COLO829 (cell line): ENCODE data around the gene SETD6.
"Not testable (repeated sequence)": the region's sequence is repeated elsewhere in the genome, so short reads cannot be mapped to it uniquely, and the experiment has no call there.

Experiments used
- DNase-seq: peaks from one replicate; pipeline ENCODE4 v3.0.0; 2012; ENCODE audit warnings: low spot score

SETD6 gene

DNA sequence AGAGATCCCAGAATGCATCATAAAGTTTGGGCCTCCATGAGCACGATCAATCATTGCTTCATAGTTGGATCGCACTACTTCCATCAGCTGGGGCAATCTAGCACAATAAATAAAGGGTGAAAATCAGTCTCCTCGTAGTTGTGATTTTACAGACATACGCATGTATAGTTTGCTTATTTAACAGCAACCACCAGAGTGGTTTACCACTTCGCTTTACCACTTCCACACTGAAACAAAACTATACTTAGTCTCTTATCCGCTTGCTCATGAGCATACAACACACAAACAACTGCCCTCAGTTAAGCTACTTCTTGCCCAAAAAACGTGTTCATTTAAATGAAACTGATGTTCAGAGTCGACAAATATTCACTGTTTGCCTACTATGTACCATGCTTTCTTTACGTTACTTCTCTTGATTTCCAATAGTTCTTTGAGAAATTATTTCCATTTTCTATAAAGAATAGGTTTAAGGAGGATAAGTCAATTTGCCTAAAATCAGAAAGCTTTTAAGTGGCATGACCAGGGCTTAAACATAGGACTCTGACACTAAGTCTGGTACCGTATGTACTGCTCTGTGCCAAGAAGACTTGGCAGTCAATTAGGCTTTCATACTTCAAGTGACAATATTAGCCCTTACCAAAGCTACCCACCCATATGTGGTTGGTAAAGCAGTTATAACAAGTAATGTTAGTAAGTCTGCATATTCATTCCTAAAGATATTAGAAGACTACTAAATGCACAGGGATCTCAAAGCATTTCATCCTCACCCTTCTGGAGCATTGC is 22.0 kb downstream of the SETD6 start:
- no peak for DNase-seq

DNA sequence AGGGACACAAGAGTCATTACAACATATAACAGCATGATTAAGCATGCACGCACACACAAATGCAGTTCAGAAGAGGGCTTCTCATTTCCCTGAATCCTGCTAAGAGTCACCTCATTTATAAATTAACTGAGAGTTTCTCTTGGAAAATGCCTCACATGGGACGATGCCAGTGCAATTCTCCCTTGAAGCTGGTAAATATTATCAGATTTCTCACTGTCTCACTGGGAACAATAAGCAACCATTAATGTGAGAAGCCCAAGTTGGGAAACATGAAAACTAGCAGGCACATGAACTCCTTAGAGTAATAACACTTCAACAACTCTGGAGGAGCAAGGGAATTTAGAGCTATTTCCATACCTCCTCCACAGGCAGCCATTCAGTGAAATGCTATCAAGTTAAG is 26.4 kb downstream of the SETD6 start:
- no peak for DNase-seq

- DNase-seq, result no peak
Observed at GRCh38 chr16:58542291-58542690, 27.0 kb downstream of the SETD6 start.

DNA sequence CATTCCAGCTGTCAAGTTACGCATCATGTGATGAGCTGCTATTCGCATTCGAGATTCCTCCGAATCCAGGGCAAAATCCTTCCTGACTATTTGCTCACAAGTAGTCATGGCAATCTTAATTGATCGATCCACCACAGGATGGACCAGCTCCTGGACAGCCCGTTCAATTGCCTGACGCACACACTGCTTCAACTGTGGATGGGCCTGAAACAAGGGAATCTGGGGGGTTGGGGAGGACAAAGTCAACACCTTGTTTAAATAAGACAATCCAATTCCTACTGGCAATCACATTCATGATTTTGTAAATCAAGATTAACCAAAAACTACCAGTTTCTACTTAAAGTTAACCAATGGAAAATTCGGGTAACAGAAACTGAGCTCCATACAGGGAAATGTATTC is 28.4 kb downstream of the SETD6 start:
- no peak for DNase-seq

DNA sequence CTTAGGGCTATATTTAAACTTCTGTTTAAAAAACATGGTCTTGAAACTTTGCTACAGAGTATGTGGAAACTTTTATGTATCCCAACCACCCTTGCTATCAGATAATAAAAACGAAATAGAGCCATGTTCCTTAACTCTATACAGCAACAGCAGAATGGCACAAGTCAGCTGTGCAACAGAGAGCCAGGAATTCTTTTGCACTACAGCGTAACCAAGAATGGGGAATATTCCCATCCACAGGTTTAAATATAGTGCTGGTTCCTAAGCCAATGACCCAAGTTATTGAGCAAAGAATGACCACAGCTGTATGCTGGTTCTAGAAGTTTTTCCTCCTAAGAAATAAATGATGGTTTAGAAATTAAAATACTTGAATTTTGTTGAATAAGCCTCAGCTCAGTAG is 33.1 kb downstream of the SETD6 start:
- DNase-seq, result no peak

DNA sequence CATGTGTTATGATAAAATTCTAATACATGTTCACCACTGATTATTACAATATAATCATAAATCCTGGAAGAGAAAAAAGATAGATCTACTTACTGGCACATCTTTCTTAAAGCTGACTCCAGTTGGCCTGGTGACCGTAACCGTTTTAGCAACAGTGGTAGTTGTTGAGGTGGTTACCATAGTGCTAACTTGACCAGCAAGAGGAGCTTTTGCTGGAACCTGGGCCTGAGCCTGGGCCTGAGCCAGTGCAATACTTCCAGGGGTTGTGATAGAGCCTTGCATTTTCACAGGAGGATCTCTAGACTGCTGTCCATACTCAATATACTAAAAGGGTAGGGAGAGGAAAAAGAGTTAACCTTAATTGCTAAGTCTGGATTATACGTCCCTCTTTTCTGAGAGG is 36.2 kb downstream of the SETD6 start:
- DNase-seq, result no peak

DNA sequence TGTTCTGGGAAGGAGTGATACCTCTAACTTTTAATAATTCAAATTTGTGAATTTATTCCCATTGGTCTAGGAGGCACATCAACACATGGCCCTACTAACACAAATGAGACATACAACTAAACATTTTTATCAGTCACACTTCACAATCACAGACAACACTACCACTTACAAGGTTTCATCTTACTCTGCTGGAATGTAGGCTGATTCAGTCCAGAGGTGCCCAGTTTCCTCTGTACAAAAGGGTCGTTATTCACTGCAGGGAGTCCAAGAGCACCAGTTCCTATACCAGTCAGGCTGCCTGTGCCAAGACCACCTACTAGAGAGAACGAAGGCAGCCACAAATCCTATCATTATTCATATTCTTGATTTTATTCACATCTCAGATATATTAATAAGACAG is 41.4 kb downstream of the SETD6 start:
- DNase-seq, result no peak

DNA sequence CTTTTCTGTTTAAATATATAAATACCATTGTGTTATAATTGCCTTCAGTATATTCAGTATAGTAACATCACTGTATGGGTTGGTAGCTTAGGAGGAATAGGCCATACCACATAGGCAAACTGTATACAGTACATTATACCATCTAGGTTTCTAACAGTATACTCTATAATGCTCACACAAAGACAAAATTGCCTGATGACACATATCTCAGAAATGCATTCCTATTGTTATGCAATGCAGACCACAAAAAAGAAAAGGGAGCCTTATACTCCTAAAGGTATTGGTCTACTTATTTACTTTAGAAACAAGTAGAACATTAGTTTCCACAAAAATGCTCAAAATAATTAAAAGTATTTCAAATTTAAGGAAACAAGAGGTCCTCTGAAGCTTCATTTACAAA is 47.9 kb downstream of the SETD6 start:
- DNase-seq, result no peak

GRCh38 chr16:58563775-58564174 is 48.5 kb downstream of the SETD6 start:
- DNase-seq, result no peak

DNA sequence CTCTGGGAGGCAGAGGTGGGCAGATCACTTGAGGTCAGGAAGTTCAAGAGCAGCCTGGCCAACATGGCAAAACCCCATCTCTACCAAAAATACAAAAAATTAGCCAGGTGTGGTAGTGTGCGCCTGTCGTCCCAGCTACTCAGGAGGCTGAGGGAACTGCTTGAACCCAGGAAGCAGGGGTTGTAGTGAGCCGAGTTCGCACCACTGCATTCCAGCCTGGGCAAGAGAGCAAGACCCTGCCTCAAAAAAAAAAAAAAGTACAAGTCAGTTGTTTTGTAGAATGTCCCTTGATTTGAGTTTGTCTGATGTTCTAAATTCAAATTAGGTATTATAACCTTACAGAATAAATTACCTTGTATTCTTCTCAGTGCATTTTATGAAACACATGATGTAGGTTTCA is 50.4 kb downstream of the SETD6 start:
- DNase-seq, result not testable (repeated sequence)
